GM12875 (cell line): ENCODE measurements around the gene ARAP1.

ENCODE experiments used
- H3K4me3 ChIP-seq: one replicate; pipeline ENCODE4 v1.5.1; 2011; ENCODE audit warnings: low read depth, low read length, control low read depth
- CTCF ChIP-seq: IDR thresholded peaks from 2 replicates; pipeline ENCODE4 v1.5.1; 2011; ENCODE audit warnings: low read depth, mild to moderate bottlenecking, control low read depth, inconsistent platforms, low read length, moderate library complexity, borderline replicate concordance; ENCODE audit not compliant: insufficient read depth

The ARAP1 gene

GRCh38 chr11:72685560-72686480, 66.4 kb downstream of the ARAP1 start:
- no peak overlapping the region for H3K4me3 ChIP-seq
- TF ChIP-seq CTCF: no peak

- H3K4me3 ChIP-seq: no peak overlapping the region
- peak; percentile 85 for TF ChIP-seq CTCF
Observed at GRCh38 chr11:72684236-72684912, 67.8 kb downstream of the ARAP1 start.

- TF ChIP-seq CTCF: peak; percentile 98
- H3K4me3 ChIP-seq: no peak overlapping the region
Observed at GRCh38 chr11:72683782-72684200, 68.4 kb downstream of the ARAP1 start.

GRCh38 chr11:72682858-72683243, 69.4 kb downstream of the ARAP1 start:
- TF ChIP-seq CTCF: no peak

GRCh38 chr11:72682238-72682857, 69.9 kb downstream of the ARAP1 start:
- no peak for TF ChIP-seq CTCF
- no peak overlapping the region for H3K4me3 ChIP-seq

More at GRCh38 chr11:72682858-72683243, 69.4 kb downstream of the ARAP1 start:
- no peak overlapping the region for H3K4me3 ChIP-seq

- no peak for TF ChIP-seq CTCF
- no peak overlapping the region for H3K4me3 ChIP-seq
Observed at GRCh38 chr11:72681226-72682153, 70.7 kb downstream of the ARAP1 start.
